HTR-8/SVneo (cell line): ENCODE data around the gene ATXN2.
"Not testable (repeated sequence)": the region's sequence is repeated elsewhere in the genome, so short reads cannot be mapped to it uniquely, and the experiment has no call there.

Experiments used
- DNase-seq: peaks from one replicate; pipeline ENCODE4 v3.0.0; 2011; ENCODE audit warnings: low spot score, mixed read lengths; ENCODE audit not compliant: insufficient read length
- FAIRE-seq: peaks from 2 replicates; lab custom pipeline; 2011; peaks lifted over from hg19 to GRCh38; lab: Jason Lieb, UNC

ATXN2 gene

DNA sequence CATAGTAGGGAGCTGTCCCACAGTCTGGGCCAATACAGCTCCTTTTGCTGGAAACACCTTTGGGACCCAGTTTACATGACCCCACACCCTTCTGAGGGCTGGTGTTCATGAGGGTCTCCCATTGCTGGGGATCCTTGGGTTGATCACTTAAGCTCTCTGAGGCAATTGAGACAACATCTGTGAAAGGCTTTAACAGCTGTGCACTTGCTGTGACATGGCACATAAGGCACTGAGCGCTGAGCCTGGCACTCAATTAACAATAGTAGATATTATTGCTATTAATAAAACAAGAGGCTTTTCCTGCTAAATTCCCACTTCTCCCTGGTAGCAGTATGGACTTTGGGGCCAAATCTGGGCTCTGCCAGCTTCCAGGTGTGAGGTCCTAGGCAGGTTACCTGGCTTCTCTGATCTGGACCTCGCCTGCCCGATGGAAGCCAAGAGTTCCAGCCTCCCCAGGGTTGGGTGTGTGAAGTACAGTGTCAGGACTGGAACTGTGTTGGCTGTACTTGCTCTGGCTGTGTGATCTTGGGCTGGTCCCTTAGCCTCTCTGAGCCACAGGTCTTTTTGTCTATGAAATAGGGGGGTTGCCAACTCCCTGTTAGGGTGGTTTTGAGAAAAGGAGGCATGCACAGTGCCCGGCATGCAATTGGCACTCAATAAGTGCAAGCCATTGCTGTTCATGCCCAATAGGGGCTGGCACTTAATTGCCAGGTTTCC lies 190.3 kb downstream of the ATXN2 start:
- FAIRE-seq: no peak
- no peak for DNase-seq

DNA sequence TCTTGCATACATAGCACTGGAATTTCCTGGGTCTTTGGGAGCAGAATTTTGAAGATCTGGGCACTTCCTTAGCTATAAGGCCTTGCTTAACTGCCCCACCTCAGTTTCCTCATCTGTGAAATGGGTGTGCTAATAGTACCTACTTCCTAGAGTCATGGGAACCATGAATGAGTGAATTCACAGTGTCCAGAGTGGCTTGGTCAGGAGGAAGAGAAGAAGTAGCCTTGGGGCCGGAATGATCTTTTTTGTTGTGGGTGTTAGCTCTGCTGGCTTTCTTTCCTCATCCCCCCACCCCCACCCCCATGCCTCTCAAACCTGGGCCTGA lies 191.0 kb downstream of the ATXN2 start:
- FAIRE-seq (no peak), DNase-seq (no peak)

DNA sequence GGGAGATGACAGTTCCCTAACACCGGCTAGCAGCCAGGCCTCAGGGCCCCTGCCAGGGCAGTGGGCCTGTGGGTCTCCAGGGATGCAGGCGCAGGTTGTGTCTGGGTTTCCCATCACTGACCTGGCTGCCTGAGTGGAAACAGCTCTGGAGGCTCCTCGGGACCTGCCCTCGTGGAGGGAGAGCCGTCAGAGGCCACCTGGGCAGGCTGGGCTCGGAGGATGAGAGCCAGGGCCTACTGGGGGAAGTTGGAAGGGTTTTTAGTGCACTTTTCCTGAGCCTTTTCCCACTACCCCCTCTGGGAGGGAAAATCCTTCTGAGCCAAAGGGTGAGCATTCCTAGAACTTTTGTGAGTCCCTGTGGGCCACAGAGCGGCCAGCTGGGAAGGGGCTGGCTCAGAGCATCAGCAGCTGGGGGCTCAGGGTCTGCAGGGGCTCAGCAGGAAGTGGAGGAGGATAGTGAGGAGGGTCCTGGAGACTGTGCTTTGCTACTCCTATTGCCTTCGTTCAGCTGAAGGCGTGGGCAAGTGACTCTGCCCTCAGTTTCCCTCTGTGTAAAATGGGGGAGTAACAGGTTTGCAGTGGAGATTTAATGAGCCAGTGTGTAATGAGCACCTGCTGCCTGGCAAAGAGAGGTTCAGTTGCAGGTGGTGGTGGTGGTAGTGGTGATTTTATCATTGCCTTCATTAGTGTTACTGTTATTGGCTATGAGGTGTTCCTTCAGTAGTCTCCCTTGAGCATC lies 191.6 kb downstream of the ATXN2 start:
- DNase-seq (no peak), FAIRE-seq (no peak)

DNA sequence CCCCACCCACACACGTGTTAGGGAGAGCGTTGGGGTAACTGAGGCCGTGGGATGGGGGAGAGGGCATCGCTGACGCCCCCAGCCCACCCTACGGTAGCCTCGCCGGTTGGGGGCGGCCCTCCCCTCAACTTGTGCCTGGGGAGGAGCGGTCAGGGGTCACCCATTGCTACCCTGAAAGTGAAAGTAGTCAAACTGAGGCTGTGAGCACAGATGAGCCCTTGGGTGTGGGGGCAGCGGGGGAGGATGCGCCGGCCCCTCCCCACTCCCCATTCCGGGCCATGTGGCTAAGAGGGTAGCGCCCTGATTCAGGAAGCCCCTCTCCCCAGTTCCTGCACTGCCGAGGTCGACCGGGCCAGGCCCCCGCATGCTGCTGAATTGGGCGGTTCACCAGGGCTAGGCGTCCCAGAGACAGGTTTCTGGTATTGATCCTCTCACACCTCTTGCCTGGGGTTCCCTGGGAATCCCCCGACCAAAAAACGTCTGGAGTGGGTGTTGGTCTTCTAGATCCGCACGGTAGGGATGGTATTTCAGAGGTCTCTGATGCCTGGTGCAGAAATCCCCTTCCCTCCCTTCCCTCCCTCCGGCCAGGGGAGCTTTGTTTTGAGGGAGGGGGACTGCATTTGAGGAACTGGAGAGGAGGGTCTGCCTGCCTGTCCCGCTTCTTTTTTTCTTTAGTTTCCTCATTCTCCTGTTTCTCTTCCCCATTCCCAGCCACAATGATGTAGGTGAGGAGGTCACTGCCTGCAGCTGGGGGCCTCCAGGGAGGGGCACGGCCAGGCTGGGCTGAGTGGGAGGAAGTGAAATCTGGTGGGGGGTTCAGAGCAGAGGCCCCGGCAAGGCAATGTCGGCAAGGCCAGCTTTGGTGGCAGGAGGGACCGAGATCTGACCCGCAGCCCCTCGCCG lies 192.4 kb downstream of the ATXN2 start:
- FAIRE-seq (no peak), DNase-seq (no peak)

DNA sequence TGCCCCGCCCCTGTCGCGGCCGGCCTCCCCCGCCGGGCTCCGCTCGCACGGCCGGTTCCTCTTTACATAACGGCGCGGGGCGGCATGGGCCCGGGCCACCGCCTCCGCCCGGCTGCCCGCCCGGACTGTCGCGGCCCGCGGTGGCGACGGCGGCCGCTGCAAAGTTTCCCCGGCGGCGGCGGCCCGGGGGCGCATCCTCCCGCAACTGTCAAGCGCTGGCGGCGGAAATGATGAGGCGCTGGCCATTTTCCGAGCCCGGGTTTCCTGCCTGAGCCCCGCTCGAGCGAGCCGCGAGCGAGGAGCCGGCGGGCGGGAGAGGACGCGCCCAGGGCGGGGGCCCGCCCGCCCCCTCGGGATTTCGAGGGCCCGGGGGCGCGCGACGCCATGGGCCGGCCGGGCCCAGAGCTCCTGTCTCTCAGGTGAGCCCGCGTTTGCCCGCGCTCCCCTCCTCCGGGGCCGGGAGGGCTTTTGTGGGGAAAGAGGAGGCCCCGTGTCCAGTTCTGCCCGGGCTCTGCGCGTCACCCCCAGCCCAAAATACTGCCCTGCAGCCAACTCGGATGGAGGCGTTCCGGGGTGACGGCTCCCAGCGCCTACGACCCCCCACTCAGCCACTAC lies 193.1 kb downstream of the ATXN2 start, which contains the start of gene SH2B3:
SH2B3 (plus strand) TSS at position 65 of the 615 bp plus-strand sequence. CDS start 12,223 bp downstream, outside the sequence.
- DNase-seq (peak; percentile 57), FAIRE-seq (no peak)

DNA sequence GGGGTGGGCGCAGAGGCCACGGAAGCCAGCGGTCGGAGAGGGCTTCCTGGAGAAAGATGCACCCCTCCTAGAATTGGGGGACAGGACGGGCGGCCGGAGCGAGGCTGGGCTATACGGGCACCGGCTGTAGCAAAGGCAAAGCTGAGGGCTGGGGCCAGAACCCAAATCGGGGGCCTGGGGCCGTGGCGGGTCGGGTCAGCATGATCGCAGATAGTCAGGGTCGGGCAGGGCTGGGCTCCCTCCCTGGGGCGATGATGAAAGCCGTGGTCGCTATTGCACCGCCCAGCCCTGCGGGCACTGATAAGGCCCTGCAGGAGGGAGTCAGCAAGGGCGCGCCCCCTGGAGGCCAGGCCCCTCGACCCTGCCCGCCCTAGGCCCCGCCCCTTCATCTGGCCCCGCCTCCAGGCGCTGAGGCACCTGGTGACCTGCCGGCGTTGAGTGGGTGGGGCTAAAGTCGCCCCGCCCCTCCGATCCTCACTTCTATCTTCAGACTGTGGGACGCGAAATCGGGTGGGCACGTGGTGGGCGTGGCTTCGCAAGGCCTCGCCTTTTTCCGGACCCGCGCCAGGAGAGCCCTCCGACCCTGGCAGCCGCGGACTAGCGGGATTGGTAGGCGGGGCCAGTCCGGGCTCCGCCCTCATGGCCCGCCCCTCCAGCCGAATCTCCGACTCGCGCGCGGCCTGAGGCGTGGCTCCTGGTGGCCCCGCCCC lies 193.8 kb downstream of the ATXN2 start:
- FAIRE-seq: peak; percentile 64
- peak; percentile 94 for DNase-seq

DNA sequence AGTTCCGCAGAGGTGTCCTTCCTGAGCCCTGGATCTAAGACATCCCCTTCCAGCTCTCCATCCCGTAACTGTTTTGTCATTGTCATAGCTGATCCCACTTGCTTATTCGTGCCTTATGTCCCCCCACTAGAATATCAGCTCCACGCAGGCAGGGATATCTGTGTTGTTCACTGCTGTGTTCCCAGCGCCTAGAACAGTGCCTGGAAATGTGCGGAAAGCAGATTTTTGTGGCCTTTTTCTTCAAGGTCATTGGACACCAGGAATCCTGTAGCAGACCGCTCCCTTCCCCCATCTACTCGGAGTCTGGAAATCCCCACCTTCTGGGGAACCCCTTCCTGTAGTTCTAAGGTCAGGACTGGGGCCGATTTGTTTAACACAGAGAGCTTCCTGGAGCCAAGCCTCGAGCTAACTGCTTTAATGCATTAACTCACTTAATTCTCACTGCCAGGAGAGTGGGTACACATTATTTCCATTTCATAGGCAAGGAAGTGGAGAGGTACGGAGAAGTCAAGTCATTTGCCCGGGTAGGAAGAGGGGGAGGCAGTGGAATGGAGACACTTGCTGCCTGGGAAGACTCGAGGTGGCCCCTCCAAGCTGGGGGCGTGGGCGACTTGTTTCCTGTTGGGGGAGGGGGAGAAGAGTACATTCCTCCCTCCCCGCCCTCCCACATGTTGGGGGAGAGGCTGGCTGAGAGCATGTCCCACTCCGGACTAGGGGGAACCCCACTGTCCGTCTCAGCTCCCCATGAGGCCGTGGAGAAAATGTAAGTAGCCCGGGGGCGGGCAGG lies 194.6 kb downstream of the ATXN2 start:
- no peak for DNase-seq
- FAIRE-seq: no peak

DNA sequence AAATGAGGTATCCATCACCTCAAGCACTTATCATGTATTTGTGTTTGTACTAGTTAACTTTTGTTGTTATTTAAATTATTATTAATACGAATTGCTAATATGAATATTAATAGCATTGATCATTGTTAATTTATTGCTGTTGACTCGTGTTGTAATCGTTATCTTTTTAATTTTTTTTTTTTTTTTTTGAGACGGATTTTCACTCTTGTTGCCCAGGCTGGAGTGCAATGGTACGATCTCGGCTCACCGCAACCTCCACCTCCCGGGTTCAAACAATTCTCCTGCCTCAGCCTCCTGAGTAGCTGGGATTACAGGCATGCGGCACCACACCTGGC lies 196.7 kb downstream of the ATXN2 start:
- not testable (repeated sequence) for DNase-seq, FAIRE-seq
